HepG2 (cell line): ENCODE measurements around the gene RBPMS2.

Source experiments
- BCL3 ChIP-seq: sonication (generic); formaldehyde crosslinking; IDR thresholded peaks from 2 replicates; pipeline ENCODE4 v1.5.1; 2020; ENCODE audit warnings: mild to moderate bottlenecking, missing genetic modification reagents, moderate library complexity
- CBFB ChIP-seq: sonication (generic); formaldehyde crosslinking; IDR thresholded peaks from 2 replicates; pipeline ENCODE4 v1.4.0; 2020; ENCODE audit warnings: missing genetic modification reagents
- CEBPB ChIP-seq: IDR thresholded peaks from 2 replicates; pipeline ENCODE4 v1.6.1; 2011; ENCODE audit warnings: low read depth, low read length, improper control_type of control experiment, borderline replicate concordance
- CTCF ChIP-seq: sonication (generic); formaldehyde crosslinking; IDR thresholded peaks from 2 replicates; pipeline ENCODE4 v1.5.0; 2020; ENCODE audit warnings: mild to moderate bottlenecking, missing genetic modification reagents, moderate library complexity
- MAFF ChIP-seq: IDR thresholded peaks from 2 replicates; pipeline ENCODE4 v1.6.1; 2011; ENCODE audit warnings: low read depth, low read length, improper control_type of control experiment
- NFIC ChIP-seq: IDR thresholded peaks from 2 replicates; pipeline ENCODE4 v1.6.1; 2012; ENCODE audit warnings: mild to moderate bottlenecking, low read length, inconsistent platforms
- POLR2AphosphoS5 ChIP-seq: IDR thresholded peaks from 2 replicates; pipeline ENCODE4 v1.6.1; 2012; ENCODE audit warnings: low read depth, low read length
- RAD21 ChIP-seq: fragments of 450-650 bp; formaldehyde crosslinking; IDR thresholded peaks from 2 replicates; pipeline ENCODE4 v1.5.0; 2020; ENCODE audit warnings: mild to moderate bottlenecking
- RERE ChIP-seq: IDR thresholded peaks from 2 replicates; pipeline ENCODE4 v1.6.1; 2016; ENCODE audit warnings: low read depth, missing genetic modification reagents, missing compliant biosample characterization
- YY1 ChIP-seq: IDR thresholded peaks from 2 replicates; pipeline ENCODE4 v1.6.1; 2011; ENCODE audit warnings: low read length, low read depth, moderate library complexity, mild to moderate bottlenecking; ENCODE audit not compliant: insufficient read depth, insufficient replicate concordance
- ZBTB10 ChIP-seq: sonication (generic); formaldehyde crosslinking; IDR thresholded peaks from 2 replicates; pipeline ENCODE4 v1.4.0; 2020; ENCODE audit warnings: missing genetic modification reagents, borderline replicate concordance
- ZFY ChIP-seq: sonication (generic); formaldehyde crosslinking; IDR thresholded peaks from 2 replicates; pipeline ENCODE4 v1.4.0; 2020; ENCODE audit warnings: missing genetic modification reagents

- TF ChIP-seq ZFY (CRISPR knock-in tag) (no peak), YY1 (no peak), MAFF (no peak), CEBPB (no peak), NFIC (no peak), ZBTB10 (CRISPR knock-in tag) (no peak), CTCF (CRISPR knock-in tag) (peak; percentile 96), POLR2AphosphoS5 (no peak), BCL3 (CRISPR knock-in tag) (no peak), CBFB (CRISPR knock-in tag) (no peak), RAD21 (CRISPR knock-in tag) (peak; percentile 92), RERE (CRISPR knock-in tag) (no peak)
These were observed 44.2 kb downstream of the RBPMS2 start for GRCh38 chr15:64731012-64731804.
